D721Med (cell line): ENCODE results near the gene MTREX.
A peak's percentile ranks its signal among the peaks of the same experiment; 100 is the strongest.

Experiments
- DNase-seq: peaks from one replicate; pipeline ENCODE4 v3.0.0; 2011; ENCODE audit warnings: low spot score; ENCODE audit not compliant: insufficient read length
- FAIRE-seq: peaks from 2 replicates; lab custom pipeline; 2011; peaks lifted over from hg19 to GRCh38; lab: Jason Lieb, UNC
- TF ChIP-seq, protein P1 (sequence below): IDR thresholded peaks from 2 replicates; pipeline ENCODE4 v1.5.1; 2012; ENCODE audit warnings: mild to moderate bottlenecking, control low read depth; ENCODE audit not compliant: insufficient read depth; ENCODE audit errors: missing control alignments

Gene MTREX

DNA sequence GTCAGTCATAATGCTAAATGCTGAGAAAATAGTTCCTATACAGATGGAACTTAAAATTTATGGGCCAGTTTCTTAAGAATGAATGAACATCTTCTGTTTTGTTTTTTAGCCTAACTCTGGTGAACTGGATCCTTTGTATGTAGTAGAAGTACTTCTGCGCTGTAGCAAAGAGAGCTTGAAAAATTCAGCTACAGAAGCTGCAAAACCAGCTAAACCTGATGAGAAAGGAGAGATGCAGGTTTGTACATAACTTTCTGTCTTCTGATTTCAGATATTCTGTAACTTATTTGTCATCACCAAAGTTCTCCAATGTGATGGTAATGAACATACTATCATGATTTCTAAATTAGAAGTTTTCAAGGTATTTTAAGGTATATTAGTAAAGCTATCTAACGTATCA, 80.1 kb downstream of the MTREX start:
- no peak for DNase-seq
- FAIRE-seq, result no peak
- TF ChIP-seq, protein P1, sequence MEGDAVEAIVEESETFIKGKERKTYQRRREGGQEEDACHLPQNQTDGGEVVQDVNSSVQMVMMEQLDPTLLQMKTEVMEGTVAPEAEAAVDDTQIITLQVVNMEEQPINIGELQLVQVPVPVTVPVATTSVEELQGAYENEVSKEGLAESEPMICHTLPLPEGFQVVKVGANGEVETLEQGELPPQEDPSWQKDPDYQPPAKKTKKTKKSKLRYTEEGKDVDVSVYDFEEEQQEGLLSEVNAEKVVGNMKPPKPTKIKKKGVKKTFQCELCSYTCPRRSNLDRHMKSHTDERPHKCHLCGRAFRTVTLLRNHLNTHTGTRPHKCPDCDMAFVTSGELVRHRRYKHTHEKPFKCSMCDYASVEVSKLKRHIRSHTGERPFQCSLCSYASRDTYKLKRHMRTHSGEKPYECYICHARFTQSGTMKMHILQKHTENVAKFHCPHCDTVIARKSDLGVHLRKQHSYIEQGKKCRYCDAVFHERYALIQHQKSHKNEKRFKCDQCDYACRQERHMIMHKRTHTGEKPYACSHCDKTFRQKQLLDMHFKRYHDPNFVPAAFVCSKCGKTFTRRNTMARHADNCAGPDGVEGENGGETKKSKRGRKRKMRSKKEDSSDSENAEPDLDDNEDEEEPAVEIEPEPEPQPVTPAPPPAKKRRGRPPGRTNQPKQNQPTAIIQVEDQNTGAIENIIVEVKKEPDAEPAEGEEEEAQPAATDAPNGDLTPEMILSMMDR, result no peak

DNA sequence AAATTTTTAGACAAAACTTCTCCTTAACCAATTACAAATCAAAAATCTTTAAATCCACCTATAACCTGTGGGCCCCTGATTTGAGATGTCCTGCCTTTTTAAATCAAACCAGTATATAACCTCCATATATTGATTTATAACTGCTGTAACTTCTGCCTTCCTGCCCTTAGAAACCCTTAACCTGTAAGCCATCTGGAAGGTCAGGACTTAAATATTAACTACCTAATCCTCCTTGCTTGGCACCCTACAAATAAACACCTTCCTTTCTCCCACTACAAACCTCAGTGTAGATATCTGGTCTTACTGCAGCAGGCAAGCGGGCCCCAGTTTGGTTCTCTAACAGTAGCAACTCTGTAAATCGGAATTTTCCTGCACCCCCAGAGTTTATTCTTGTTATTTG, 83.9 kb downstream of the MTREX start:
- no peak for DNase-seq
- TF ChIP-seq, protein P1, result no peak
- FAIRE-seq, result no peak

DNA sequence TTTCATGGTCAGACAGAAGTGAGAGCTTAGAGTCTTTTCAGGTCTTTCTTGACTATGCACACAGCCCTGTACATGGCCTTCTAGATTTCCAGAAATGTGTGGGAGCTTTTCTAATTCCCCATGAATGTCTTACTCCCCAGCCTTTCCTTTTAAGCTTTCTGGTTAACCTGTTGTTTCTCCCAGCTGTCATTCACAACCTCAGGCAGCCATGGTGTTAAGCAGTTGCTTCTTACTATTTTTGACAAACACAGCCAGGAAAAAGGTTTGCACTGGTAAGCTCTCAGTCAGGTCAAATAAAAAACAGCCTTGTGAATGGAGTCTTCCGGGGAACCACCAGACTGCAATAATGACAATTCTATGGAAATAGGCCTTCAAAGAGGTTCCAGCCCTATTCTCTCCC, 84.9 kb downstream of the MTREX start:
- TF ChIP-seq, protein P1, result no peak
- DNase-seq (no peak), FAIRE-seq (no peak)

DNA sequence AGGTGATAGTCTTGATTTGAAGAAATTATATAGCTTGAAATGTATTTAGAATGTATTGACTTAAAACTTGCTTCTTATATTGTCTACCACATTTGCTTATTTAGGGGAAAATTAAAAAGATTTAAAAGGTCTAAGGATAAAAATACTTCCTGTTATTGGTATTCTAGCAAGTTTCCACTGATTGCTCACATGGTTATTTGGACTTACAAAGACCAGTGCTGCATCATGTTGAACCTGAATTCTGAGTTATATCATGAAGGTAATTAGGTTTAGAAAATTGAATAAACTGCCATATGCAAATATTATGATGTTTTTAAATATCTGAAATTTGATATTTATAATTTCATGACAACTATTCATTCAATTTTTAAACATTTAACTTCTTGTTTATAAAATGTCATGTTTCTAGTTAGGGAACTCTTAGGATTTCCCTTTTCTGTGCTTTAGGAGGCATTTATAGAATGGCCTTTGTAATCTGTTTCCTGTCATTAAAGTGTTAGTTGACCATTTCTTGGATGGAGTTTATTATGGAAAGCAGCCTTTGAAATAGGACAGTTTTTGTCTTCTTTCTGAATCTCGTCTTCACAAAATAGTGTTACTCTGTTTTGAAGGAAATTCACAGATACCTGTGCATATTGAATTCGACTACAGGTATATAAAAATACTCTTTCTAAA, 85.8 kb downstream of the MTREX start:
- FAIRE-seq, result no peak
- TF ChIP-seq, protein P1, result no peak
- no peak for DNase-seq

DNA sequence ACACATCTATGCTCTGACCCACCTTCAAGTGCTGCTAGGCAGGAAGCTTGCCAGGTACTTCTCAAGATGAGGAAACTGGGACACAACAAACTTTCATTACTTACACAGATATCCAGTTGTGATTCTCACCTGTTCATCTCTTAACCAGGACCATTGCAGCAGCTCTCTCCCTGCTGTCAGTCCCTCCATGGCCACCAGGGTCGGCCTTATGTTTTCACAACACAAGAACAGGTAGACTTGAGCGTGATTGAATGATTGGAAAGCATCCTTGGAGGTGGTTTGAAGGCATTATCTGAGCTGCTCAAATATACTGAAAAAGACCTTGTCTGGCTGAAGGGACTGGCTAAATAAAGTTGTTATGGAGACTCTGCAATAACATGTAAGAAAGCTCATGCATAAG, 94.4 kb downstream of the MTREX start:
- no peak for DNase-seq
- TF ChIP-seq, protein P1, result no peak

DNA sequence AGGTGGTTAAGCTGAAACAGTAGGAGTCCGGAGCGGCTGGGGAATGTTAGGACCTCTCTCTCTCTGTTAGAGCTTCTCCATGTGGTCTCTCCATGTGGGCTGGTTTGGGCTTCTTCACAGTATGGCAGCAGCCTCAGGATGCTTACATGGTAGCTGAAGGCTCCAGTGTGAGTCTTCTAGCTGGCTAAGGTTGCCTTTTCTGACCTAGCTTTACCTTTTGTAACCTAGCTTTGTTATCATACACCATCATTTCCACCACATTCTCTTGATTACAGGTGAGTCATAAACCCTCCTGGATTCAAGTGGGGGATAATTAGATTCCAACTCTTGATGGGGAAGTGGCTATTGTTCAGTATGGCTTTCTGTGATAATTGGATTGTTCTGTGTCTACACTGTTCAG, 98.5 kb downstream of the MTREX start:
- TF ChIP-seq, protein P1, result no peak
- no peak for DNase-seq
- no peak for FAIRE-seq

More for the DNA sequence above, 94.4 kb downstream of the MTREX start:
- FAIRE-seq, result no peak

DNA sequence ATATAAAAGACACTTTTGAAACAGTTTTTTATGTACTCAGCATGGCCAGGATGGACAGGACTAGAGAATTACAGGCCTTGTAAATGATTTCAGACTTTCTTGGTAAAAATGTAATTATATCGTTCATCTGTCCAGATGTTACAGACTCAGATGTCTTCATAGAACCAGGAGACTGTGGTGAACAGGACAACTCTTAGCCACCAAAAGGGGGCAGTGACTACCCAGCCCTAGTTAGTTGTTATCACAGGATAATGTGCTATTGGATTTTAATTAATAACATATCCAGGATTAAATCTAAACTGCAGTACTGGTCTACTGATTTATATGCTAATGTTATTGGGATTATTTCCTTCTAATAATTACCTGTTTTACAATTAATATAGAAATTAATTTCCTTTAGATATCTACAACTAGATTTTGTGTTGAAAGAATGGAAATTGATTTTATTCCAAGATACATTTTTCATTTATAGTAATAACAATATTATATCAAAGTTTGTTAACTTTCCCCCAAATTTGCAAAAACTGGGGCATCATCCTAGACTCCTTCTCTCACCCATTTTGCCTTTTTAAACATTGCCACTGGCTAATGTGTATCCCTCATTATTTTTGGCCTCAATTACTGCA, 99.4 kb downstream of the MTREX start:
- FAIRE-seq (no peak), DNase-seq (no peak)
- TF ChIP-seq, protein P1, result peak; percentile 57
